Measurements from ENCODE around the gene FUNDC2. TPM values are rescaled to one million over a fixed set of nuclear protein-coding genes. Genes with fewer than 3 reads are reported as not detected.
A peak's percentile ranks its signal among the peaks of the same experiment; 100 is the strongest.

FUNDC2 gene
- total RNA-seq, 1 donor from 2014 or later: 79.7 TPM

DNA sequence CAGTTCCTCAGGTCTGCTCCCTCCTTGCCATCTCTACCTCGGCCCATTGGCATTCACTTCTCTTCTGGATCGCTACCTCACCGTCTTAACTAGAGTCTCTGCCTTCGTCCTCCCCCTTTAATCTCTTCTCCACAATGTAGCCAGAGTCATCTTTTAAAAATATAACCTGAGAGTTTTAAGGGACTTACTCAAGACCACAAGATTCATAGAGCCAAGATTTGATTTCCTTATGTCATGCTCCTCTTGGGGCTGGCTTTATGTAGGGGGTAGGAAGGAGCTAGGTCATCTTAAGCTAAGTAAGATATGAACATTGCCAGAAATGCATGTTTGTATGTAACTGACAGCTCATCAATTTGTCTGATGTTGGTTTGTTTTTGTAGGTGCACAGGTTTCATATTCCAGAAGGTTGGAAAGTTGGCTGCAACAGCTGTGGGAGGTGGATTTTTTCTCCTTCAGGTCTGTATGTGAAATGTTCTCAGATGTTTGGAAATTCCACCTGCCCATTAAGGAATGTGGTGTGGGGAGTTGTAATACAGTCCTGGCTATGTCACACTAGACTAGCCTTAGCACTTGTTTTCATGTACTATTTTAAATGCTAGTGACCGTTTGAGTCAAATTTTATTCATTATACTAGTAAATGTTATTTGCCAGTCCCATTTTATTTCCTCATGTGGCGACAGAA lies 19.6 kb downstream of the FUNDC2 start:
- TF ChIP-seq, protein P1, sequence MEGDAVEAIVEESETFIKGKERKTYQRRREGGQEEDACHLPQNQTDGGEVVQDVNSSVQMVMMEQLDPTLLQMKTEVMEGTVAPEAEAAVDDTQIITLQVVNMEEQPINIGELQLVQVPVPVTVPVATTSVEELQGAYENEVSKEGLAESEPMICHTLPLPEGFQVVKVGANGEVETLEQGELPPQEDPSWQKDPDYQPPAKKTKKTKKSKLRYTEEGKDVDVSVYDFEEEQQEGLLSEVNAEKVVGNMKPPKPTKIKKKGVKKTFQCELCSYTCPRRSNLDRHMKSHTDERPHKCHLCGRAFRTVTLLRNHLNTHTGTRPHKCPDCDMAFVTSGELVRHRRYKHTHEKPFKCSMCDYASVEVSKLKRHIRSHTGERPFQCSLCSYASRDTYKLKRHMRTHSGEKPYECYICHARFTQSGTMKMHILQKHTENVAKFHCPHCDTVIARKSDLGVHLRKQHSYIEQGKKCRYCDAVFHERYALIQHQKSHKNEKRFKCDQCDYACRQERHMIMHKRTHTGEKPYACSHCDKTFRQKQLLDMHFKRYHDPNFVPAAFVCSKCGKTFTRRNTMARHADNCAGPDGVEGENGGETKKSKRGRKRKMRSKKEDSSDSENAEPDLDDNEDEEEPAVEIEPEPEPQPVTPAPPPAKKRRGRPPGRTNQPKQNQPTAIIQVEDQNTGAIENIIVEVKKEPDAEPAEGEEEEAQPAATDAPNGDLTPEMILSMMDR (IDR thresholded peaks at IDR 0.05): no peak
- ATAC-seq: no peak
- intact Hi-C loops (cut with DNase I): no loop called here
- DNase-seq: no peak
- H3K9me3 ChIP-seq: no peaks in the 10 kb centered on the region
- H3K4me1 ChIP-seq: no peaks in the 10 kb centered on the region
- H3K36me3 ChIP-seq: peaks cover 6% of the 10 kb centered on the region
- H3K27me3 ChIP-seq (ENCODE audit: low read depth): no peaks in the 10 kb centered on the region
- no peak overlapping the region for H3K27ac ChIP-seq
- H3K4me3 ChIP-seq: no peak overlapping the region

DNA sequence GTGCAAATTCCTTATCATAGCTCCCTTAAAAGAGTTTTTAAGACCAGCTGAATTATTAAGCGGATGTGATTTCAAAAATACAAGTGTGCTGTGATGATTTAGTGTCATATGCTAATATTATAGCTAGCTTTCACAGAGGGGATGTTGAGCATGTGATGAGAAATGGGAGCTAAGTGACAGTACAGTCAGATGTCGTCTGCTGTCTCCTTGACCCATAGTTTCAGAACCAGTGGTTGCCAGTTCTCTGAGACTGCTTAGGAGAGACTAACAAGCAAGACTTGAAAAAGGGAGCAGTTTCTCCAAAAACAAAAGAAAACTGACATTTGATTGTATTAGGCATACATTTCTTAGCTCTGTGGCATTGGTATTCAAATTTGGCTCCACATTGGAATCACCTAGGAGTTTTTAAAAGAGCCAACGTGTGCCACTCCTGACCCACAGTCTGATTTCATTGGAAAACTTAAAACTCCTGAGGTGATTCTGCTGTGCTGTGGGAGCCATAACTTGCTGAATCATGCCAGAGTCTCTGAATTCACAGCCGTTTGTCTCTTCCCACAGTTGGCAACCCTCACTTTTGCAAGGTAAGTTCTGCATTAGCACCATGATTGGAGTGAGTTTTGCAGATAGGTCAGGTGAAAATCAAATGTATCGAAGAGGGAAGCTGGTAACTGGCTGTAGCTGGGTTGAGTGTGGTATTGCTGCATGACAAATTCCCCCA lies 20.3 kb downstream of the FUNDC2 start:
- intact Hi-C loops (cut with DNase I): no loop called here
- H3K9me3 ChIP-seq: no peaks in the 10 kb centered on the region
- DNase-seq (no peak), ATAC-seq (no peak)
- no peak overlapping the region for H3K4me3 ChIP-seq
- TF ChIP-seq, protein P1 (IDR thresholded peaks at IDR 0.05): no peak
- H3K4me1 ChIP-seq: no peaks in the 10 kb centered on the region
- H3K36me3 ChIP-seq: peaks cover 11% of the 10 kb centered on the region
- no peaks in the 10 kb centered on the region for H3K27me3 ChIP-seq (ENCODE audit: low read depth)
- H3K27ac ChIP-seq: no peak overlapping the region

DNA sequence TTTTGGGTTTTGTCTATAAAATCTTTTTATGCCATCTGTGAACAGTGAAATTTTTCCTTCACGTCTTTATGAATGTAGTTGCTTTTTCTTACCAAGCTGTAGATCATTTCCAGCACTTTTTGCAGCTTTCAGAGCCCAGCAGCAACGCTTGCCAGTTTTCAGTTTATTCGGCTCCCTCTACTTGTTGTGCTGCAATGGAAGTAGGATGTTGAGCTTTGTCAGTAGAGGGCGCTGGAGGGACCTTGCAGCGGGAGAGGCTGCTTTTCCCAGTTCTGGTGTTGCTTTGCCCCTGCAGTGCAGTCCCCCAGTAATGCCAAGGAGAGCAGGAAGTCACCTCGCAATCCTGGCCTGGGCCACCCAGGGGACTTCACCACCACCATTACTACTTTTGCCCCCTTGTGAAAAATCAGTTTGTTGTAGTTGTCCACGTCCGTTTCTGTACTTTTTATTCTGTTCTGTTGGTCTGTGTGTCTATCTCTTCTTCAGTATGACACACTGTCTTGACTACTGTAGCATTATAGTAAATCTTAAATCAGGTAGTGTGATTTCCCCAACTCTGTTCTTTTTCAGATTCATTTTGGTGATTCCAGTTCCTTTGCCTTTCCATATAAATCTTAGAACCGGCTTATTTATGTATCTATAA lies 22.5 kb downstream of the FUNDC2 start:
- Histone ChIP-seq H3K9me3 (no peaks in the 10 kb centered on the region), H3K4me3 (no peak overlapping the region), H3K36me3 (peaks cover 21% of the 10 kb centered on the region), H3K27me3 (ENCODE audit: low read depth) (no peaks in the 10 kb centered on the region), H3K4me1 (no peaks in the 10 kb centered on the region), H3K27ac (no peak overlapping the region)
- DNase-seq (no peak), ATAC-seq (peak in 1 of 2 donors; percentile 58)
- intact Hi-C loops (cut with DNase I): no loop called here
- TF ChIP-seq, protein P1 (IDR thresholded peaks at IDR 0.05): peak; percentile 47

DNA sequence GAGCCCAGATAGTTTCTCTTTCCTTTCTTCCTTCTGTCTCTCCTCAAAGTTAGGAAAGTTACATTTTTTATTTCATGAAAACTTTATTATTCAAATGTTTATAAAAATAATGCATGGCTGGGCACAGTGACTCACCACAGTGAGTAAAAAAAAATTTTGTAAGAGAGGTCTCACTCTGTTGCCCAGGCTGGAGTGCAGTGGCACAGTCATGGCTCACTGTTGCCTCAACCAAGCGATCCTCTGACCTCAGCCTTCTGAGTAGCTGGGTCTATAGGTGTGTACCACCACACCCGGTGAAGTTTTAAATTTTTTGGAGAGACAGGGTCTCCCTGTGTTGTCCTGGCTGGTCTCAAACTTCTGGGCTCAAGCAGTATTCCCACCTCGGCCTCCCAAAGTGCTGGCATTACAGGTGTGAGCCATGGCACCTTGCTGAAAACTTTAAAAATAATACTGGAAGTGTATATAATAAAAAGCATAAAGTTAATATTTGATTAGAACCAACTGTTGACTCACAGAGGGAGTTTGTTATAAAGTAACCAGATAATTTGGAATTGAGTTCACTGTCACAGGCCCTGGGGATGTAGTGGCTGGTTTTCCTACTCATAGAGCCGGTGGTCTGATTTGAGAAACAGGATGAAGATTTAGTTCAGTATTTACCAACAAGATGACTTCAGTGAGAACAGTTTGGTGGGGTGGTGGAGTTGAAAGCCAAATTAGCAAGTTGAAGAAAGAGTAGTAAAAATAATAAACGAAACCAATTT lies 26.3 kb downstream of the FUNDC2 start:
- TF ChIP-seq, protein P1 (IDR thresholded peaks at IDR 0.05): no peak
- DNase-seq (no peak), ATAC-seq (no peak)
- Histone ChIP-seq H3K4me3 (no peak overlapping the region), H3K9me3 (no peaks in the 10 kb centered on the region), H3K27ac (no peak overlapping the region), H3K36me3 (peaks cover 16% of the 10 kb centered on the region), H3K27me3 (ENCODE audit: low read depth) (no peaks in the 10 kb centered on the region), H3K4me1 (no peaks in the 10 kb centered on the region)
- intact Hi-C loops (cut with DNase I): no loop called here

DNA sequence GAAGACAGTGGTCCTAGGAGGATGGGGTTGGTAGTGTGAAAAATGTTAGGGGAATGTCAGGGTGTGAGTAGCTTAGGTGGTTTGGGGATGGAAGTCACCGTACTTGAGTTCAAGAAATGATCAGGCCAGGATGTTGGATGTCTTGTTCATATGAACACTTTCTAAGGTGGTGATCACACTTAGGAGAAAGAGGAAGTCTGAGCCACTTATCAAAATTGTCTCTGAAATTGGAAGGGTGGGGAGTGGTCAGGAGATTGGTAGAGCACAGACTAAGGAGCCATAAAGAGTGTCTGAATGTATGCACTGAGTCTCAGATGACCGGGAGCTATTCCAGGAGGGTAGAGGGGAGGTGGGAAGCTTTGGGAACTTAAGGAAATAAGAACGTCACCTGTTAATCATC lies 27.0 kb downstream of the FUNDC2 start:
- Histone ChIP-seq H3K27me3 (ENCODE audit: low read depth) (no peaks in the 10 kb centered on the region), H3K4me3 (no peak overlapping the region), H3K36me3 (peaks cover 16% of the 10 kb centered on the region), H3K27ac (no peak overlapping the region), H3K4me1 (no peaks in the 10 kb centered on the region), H3K9me3 (no peaks in the 10 kb centered on the region)
- intact Hi-C loops (cut with DNase I): no loop called here
- no peak for DNase-seq
- TF ChIP-seq, protein P1 (IDR thresholded peaks at IDR 0.05): no peak
- ATAC-seq: no peak
